Left cardiac atrium (tissue), 4 donors: ENCODE results near the gene NUP37. TPM values are rescaled to one million over a fixed set of nuclear protein-coding genes. Genes with fewer than 3 reads are reported as not detected.
A peak's percentile ranks its signal among the peaks of the same experiment; 100 is the strongest.

ENCODE experiments used
- ATAC-seq, 2 donors: fragments of 200-7000 bp; cut with Tn5 transposase; one replicate each; pipeline ENCODE4 v1.9.1; 2020; ENCODE audit warnings: mild to moderate bottlenecking in 2 of 2, moderate library complexity in 2 of 2
- DNase-seq: peaks from one replicate; pipeline ENCODE4 v3.0.0-alpha.2; 2020
- intact Hi-C, 2 donors: fragments of 100-400 bp; cut with DNase I; formaldehyde crosslinking; loops; one replicate each; pipeline versions ENCODE4 v1.14.1 to v1.15.1; 2022 to 2023
- total RNA-seq, 2 donors: library from RNA; stranded (reverse); fragmentation: NEBNext Ultra II Directional; extraction: Animal tissue kit (Norgen Biotek cat#: 25700); gene quantifications; one replicate each; pipeline ENCODE4 v1.2.1, GENCODE V29; 2021
- donor health status: DM: no; HTN: yes; CAD: no.
- donor health status: DM: no; HTN: yes; CAD: no; lungs with severe emphysema.
- donor health status: DM: yes; HTN: yes; CAD: no.
- donor health status: Dilated cardiomyopathy.

The NUP37 gene
- total RNA-seq, 2 donors from 2014 or later, result 14.8 to 16.5 TPM

DNA sequence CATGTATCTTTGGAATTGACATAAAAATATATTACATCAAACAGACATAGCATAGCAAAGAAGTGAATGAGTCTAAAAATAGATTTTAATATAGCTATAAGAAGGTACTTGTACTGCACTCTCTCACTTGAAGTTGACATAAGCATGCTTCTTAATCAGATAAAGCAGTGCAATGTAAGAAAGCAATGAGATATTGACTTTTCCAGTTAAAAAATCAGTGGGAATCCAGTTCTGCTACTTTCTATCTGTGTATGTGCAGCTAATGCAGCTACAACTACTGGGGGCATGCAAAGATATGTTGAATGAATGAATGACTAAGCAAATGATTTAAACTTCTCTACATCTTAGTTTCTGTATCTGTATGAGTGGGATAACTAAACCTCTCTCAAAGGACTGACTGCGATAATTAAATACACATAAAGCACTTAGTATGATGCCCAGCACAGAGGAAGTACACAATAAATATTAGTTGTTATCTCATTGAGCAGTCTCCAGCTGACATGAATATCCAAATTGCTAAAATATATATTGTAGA, 68.4 kb downstream of the NUP37 start:
- intact Hi-C loops, result no loop called here
- DNase-seq (no peak), ATAC-seq (no peak)

GRCh38 chr12:102050660-102051430, 69.1 kb downstream of the NUP37 start:
- DNase-seq (no peak), ATAC-seq (no peak)
- intact Hi-C loops, result no loop called here

- intact Hi-C loops, result no loop called here
These were observed 76.0 kb downstream of the NUP37 start for GRCh38 chr12:102043928-102044327.

DNA sequence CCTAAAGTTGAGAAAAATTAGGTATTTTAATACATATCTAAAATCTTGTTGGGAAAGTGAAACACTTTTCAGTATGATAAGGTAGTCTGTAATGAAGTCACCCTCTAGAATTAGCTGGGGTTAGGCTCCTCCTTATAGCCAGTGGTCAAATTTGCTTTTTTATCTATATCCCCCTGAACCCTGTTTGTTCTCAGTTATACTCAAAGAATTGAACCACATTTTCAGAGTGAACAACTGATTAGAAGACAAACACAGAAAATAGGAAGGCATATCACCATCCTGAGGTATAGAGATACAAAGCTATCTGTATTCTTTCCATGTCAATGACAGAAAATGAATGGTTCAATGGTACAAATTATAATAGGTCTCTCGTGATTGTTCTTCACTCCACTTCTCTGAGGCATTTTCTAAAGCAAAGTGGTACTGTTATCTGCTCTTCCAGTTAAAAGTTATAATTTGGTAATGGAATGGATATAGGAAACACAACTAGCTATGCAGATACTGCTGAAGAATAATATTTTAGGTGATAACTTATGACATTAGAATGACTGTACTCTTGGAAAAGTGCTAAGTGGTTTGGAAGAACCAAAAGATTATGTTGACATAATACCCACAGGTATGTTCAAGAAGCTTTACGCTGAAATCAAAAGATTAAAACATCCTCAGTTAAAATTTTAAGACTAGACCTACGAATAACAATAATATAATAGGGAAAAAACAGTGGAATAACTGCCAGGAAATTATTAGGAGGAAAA, 85.7 kb downstream of the NUP37 start:
- intact Hi-C loops, result no loop called here
- no peak for DNase-seq
- ATAC-seq, result no peak

More at GRCh38 chr12:102043928-102044327, 76.0 kb downstream of the NUP37 start:
- ATAC-seq (no peak), DNase-seq (no peak)

DNA sequence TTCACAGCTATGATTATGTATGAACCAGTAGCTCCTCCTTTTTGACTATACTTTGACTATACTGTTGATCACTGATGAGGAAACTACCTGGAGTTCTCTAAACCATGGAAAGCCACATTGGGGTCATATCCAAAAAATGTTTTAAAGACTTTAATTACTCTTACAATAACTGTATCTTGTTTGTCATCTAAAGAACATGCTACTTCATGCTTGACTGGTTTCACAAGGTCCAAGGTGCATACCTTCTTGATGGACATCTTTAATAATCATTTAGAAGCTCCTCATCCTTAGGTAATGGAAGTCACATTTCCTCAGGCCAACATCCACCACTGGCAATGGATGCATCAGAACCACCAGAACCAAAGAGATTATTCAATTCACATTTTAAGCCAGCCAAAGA, 88.1 kb downstream of the NUP37 start:
- ATAC-seq (no peak), DNase-seq (no peak)
- intact Hi-C loops, result no loop called here

DNA sequence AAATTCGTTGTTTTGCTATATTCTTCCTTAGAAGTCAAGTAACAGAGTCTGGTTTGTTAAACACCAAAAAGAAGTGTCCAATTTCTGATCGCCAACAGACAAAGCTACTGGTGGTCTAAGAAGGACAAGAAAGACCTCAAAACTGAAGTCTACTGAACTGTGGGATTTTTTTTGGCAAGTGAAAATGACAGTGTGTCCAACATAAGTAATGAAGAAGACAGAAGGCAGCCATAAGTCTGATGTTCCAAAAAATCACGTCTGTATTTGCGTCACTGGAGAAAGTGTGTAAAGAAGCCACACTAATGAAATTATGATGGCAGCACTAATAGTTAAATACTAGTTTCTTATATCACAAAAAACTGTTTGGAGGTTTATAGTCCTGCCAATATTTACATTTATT, 90.8 kb downstream of the NUP37 start:
- intact Hi-C loops, result no loop called here
- peak in 1 of 2 donors; percentile 52 for ATAC-seq
- no peak for DNase-seq

DNA sequence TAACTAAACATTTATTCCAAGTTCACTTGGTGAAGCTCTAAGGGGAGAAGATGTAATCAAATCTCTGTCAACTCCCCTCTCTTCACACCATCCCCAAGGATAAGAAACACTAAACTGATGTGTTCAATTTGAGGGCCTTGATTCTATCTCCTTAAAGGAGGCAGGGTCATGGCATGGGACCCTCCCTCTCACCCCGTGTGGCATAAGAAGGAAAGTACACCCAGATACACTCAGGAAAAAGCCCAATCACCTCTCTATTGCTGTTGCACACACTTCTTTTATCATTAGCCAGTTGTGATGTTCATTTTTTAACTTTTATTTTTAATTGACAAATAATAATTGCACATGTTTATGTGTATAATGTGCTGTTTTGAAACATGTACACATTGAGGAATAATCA, 93.2 kb downstream of the NUP37 start:
- no peak for DNase-seq
- ATAC-seq, result no peak
- intact Hi-C loops, result no loop called here

- no peak for DNase-seq
- intact Hi-C loops, result no loop called here
- no peak for ATAC-seq
These were observed 95.1 kb downstream of the NUP37 start for GRCh38 chr12:102024765-102025164.

GRCh38 chr12:102023343-102023930, 96.5 kb downstream of the NUP37 start:
- DNase-seq (no peak), ATAC-seq (peak in 1 of 2 donors; percentile 40)
- intact Hi-C loops, result no loop called here

Other genes starting within 250 kb of the NUP37 start
- gene DRAM1, start 242.5 kb downstream of the NUP37 start, total RNA-seq, result 10 to 100 TPM in 1 of 2 donors, 1 to 10 TPM in 1; 9.4 to 14.2 TPM
- 10 to 100 TPM; 31.8 to 39.4 TPM for gene WASHC3, start 58.1 kb downstream of the NUP37 start, total RNA-seq
- 1 to 10 TPM in 1 of 2 donors, under 1 TPM in 1; 0.81 to 1.2 TPM for gene PARPBP, start 69 bp upstream of the NUP37 start, total RNA-seq
- not detected for gene PMCH, start 77.7 kb upstream of the NUP37 start, total RNA-seq